Astrocyte of the spinal cord (primary cell): Measurements from ENCODE around the gene ADAMTS2.

Source experiments
- DNase-seq: peaks from one replicate; pipeline ENCODE4 v3.0.0; 2011; ENCODE audit warnings: low read depth, low spot score
- H3K4me3 ChIP-seq: 2 replicates; pipeline ENCODE4 v1.5.1; 2011; ENCODE audit warnings: low read depth, mild to moderate bottlenecking, low read length, moderate library complexity
- in situ Hi-C: cut with HindIII; loops from 2 replicates; pipeline ENCODE4 v1.10.0; 2017; ENCODE audit warnings: low sequenced_read_pairs
- TF ChIP-seq, protein P1 (sequence below): IDR thresholded peaks from 2 replicates; pipeline ENCODE4 v1.5.1; 2012; ENCODE audit warnings: low read depth, mild to moderate bottlenecking, low read length, inconsistent platforms

ADAMTS2 gene

DNA sequence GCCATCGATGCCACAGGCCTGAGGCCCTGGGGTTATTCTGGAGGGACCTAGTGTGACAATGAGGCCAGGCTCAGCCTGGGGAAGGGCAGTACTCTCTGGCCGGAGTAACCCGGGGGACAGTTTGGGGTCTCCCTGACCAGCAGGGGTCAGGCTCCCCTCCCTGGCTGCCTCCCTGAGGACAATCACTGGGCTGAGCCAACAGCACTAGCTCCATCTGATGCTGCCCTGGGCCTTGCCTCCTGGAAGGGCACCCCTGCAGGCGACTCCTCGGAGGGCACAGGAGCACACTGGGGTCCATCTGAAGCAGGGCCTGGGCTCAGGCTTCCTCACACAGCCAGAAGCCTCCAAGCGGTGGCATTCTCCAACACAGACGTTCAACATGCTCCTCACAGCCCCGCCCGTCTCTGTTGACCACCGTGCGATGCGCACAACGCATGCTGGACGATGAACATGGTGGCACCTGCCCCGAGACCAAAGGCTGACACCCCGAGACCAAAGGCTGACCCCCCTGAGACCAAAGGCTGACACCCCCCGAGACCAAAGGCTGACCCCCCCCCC lies 68.3 kb downstream of the ADAMTS2 start:
- TF ChIP-seq, protein P1, sequence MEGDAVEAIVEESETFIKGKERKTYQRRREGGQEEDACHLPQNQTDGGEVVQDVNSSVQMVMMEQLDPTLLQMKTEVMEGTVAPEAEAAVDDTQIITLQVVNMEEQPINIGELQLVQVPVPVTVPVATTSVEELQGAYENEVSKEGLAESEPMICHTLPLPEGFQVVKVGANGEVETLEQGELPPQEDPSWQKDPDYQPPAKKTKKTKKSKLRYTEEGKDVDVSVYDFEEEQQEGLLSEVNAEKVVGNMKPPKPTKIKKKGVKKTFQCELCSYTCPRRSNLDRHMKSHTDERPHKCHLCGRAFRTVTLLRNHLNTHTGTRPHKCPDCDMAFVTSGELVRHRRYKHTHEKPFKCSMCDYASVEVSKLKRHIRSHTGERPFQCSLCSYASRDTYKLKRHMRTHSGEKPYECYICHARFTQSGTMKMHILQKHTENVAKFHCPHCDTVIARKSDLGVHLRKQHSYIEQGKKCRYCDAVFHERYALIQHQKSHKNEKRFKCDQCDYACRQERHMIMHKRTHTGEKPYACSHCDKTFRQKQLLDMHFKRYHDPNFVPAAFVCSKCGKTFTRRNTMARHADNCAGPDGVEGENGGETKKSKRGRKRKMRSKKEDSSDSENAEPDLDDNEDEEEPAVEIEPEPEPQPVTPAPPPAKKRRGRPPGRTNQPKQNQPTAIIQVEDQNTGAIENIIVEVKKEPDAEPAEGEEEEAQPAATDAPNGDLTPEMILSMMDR: peak; percentile 10
- no peak for DNase-seq
- no peak overlapping the region for H3K4me3 ChIP-seq
- in situ Hi-C loops: no loop called here

DNA sequence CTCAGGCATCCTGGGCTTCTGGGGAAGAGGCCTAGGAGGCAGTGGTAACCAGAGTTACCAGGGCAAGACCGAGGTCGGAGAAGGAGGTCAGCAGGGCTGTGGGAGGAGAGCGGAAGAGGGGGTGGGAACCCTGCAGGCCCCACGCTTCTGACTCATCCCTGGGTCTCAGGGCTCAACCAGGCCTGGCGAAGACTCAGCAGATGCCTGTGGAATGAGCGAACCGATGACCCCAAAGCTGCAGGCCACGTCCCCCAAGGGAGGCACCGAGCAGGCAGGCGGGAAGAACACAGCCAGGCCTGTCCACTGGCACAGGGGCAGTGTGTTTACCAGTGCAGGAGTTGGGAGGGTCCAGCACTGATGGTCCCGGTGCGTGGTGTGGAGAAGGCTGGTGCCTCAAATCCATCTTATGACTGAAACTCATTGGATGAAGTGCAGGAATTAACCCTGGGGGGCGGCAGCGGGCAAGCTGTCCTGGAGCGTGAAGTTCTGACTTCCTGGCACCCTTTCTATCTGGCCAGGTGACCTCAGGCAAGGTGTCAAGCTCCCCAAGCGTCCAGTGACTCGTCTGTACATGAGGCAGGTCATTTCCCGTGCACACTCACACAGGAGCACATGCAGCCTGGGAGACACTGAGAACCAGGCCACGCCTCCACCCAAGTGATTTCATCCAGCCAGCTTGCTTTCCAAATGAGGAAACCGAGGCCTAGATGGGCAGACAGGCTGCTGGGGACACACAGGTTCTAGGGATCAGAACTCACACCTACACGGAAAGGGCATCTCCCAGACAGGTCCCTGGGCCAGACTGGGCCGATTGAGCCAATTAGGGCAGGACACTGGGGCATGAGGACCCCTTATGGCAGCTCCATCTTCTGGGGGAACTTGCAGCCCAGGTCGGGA lies 69.1 kb downstream of the ADAMTS2 start:
- DNase-seq: peak; percentile 90
- TF ChIP-seq, protein P1: no peak
- in situ Hi-C loops: no loop called here
- H3K4me3 ChIP-seq: no peak overlapping the region

DNA sequence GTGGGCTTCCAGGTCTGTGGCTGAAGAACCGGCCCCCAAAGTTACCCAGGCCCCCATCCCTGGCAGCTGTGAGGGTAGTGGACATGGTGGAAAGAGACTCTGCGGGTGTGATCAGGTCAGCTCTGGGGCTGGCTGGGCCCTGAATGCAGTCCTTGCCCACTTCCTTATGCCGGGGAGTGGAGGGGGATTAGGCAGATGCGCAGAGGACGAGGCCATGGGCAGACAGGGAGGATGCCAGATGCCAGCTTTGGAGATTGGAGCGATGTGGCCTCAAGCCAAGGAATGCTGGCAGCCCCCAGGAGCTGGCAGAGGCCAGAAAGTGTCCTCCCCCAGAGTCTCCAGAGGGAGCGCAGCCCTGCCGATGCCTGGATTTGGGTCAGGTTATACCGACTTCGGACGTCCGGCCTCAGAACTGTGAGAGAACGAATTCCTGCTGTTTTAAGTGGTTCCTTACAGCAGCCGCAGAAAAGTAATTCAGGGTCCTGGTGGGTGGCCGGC lies 69.8 kb downstream of the ADAMTS2 start:
- DNase-seq: no peak
- TF ChIP-seq, protein P1: no peak
- no peak overlapping the region for H3K4me3 ChIP-seq
- in situ Hi-C loops: no loop called here

DNA sequence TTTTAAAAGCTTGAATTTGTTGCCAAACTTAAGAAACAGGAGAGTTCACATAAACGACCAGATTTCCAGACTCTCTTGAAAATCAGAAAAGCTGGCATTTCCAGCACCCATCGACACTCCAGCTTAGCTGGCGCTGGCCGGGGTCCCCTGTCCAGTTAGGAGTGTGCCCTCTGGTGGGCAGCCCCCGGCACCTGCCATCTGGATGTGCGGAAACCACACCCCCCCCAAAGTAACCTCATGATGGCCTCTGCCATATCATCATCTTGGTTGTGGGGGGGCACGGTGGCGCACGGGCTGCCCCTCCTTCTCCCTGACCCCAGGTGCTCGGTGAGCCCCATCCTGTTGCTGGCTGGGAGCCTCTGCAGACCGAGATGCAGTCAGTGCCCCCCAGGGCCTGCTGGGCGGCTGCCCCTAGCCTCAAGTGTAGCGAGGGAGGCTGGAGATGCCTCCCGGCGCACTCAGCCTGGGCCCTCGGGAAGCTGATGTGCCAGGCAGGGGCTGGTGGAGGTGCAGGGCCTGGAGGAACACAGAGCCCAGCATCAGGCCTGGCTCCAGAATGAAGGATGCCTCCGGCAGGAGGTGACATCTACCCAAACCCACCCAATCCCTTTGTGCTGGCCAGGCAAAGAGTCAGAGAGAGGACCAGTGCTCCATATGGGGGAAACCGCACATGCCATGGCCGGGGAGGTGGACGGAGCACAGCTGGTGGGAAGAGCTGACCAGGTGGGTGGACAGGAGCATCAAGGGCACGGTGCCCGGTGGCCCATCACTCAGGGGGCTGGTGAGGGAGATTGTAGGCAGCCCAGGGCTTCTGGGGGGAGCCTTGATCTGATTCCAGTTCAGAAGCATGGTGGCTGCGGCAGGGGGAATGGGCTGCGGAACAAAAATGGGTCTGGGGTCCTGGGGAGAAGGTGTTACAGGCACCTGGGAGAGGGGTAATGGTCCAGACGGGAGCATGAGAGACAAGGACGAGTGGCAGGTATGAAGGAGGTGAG lies 70.6 kb downstream of the ADAMTS2 start:
- no peak overlapping the region for H3K4me3 ChIP-seq
- in situ Hi-C loops: no loop called here
- DNase-seq: no peak
- TF ChIP-seq, protein P1: peak; percentile 18

DNA sequence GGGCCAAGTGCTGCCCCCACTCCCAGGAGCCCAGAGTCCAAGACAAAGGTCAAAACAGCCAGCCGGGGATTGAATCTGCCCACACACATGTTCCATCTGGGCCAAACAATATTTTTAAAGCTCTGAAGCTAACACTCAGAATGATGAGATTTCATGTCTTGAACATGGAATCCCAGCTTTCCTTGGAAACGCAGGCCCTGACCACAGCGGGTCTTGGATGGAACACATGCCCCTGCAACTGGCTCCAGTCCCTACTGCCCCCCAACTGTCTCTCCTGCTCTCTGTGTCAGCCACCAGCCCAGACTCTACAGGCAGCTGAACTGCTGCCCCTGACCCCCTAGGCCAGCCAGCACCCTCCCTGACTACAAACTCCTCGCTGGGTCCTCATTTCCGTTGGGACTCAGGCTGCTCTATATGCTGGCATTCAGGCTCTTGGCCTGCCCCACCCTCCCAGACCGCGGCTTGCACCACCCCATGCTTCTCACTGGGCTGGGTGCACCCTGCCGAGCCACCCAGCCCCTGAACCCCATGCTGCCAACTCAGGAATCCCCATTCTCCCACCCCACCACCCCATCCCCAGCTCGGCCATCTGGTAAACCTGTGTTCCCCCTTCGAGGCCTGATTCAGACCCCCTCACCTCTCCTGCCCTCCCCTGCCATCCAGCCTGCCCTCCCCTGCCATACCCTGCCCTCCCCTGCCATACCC lies 71.7 kb downstream of the ADAMTS2 start:
- H3K4me3 ChIP-seq: no peak overlapping the region
- TF ChIP-seq, protein P1: no peak
- no peak for DNase-seq
- in situ Hi-C loops: no loop called here

DNA sequence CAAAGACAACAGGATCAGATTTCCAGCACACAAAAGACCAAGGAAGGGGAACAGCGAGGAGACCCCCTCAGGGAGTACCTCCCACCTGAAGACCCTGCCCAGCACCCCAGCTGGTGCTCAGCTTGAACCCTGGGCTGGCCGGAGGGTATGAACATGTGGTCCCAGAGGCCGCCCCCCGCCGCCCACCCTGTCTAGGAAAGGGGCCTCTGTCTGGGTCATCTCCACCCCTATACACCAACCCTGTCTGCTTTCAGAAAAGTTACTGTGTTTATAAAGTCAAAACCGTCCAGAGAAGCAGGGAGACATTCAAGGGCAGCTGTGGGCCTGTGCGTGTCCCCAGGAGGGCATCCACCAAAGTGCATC lies 72.2 kb downstream of the ADAMTS2 start:
- in situ Hi-C loops: no loop called here
- TF ChIP-seq, protein P1: no peak

More for the DNA sequence above, 72.2 kb downstream of the ADAMTS2 start:
- H3K4me3 ChIP-seq: no peak overlapping the region
- no peak for DNase-seq
